H1 (cell line): ENCODE measurements around the gene C8B. TPM values are rescaled to one million over a fixed set of nuclear protein-coding genes. Genes with fewer than 3 reads are reported as not detected.

ENCODE experiments used
- BACH1 ChIP-seq: IDR thresholded peaks from 2 replicates; pipeline ENCODE4 v1.6.1; 2012; ENCODE audit warnings: low read length, improper control_type of control experiment
- EP300 ChIP-seq, 2 experiments: IDR thresholded peaks; 1 replicate in 1 of 2; 2 replicates in 1 of 2; pipeline ENCODE4 v1.6.1; 2011 to 2012; ENCODE audit warnings: low read depth in 2 of 2, low read length in 2 of 2, mild to moderate bottlenecking in 2 of 2, borderline replicate concordance in 1 of 2, inconsistent platforms in 1 of 2, moderate library complexity in 1 of 2
- FOSL1 ChIP-seq: IDR thresholded peaks from 2 replicates; pipeline ENCODE4 v1.6.1; 2011; ENCODE audit warnings: mild to moderate bottlenecking, low read depth, low read length, moderate library complexity; ENCODE audit not compliant: insufficient read depth
- SP4 ChIP-seq: IDR thresholded peaks from 2 replicates; pipeline ENCODE4 v1.6.1; 2012; ENCODE audit warnings: low read length, inconsistent platforms
- SUZ12 ChIP-seq: fragments of 200-600 bp; sonication (generic); IDR thresholded peaks from 2 replicates; pipeline ENCODE4 v1.6.1; 2012; ENCODE audit warnings: mild to moderate bottlenecking, inconsistent platforms, low read length, moderate library complexity, mixed read lengths
- TEAD4 ChIP-seq: IDR thresholded peaks from 2 replicates; pipeline ENCODE4 v1.6.1; 2012; ENCODE audit warnings: low read depth, low read length, inconsistent platforms, mixed read lengths
- polyA plus RNA-seq, 7 experiments: library from polyadenylated mRNA; depleted of rRNA in 3 of 7; stranded (reverse) in 5 of 7; unstranded in 2 of 7; fragments of >200 nt in 5 of 7; fragments of 200-250 nt in 2 of 7; gene quantifications; 1 replicate in 5 of 7; 2 replicates in 1 of 7; 4 replicates in 1 of 7; pipeline versions ENCODE4 v1.2.1 to v1.2.3, GENCODE V29; 2011 to 2013; ENCODE audit warnings: missing spikeins in 2 of 7, mixed read lengths in 2 of 7
- total RNA-seq: library from RNA; stranded (reverse); fragmentation: NEBNext Ultra II Directional; extraction: Animal tissue kit (Norgen Biotek cat#: 25700); gene quantifications from 2 replicates; pipeline ENCODE4 v1.2.1, GENCODE V29; 2021
- TF ChIP-seq, protein P1 (sequence below): fragments of 300-600 bp; sonication (generic); IDR thresholded peaks from 2 replicates; pipeline ENCODE4 v1.7.1; 2012; ENCODE audit warnings: low read length, moderate library complexity, mild to moderate bottlenecking, inconsistent platforms; ENCODE audit not compliant: insufficient replicate concordance
- TF ChIP-seq, protein P2 (sequence below): IDR thresholded peaks from 2 replicates; pipeline ENCODE4 v1.6.1; 2011; ENCODE audit warnings: low read depth, mild to moderate bottlenecking, low read length; ENCODE audit not compliant: insufficient read depth

Gene C8B
- total and polyA plus RNA-seq, 2 of the 8 experiments (the other 6 are each of a cell fraction or from before 2014, with no cell fraction given) = not detected

DNA sequence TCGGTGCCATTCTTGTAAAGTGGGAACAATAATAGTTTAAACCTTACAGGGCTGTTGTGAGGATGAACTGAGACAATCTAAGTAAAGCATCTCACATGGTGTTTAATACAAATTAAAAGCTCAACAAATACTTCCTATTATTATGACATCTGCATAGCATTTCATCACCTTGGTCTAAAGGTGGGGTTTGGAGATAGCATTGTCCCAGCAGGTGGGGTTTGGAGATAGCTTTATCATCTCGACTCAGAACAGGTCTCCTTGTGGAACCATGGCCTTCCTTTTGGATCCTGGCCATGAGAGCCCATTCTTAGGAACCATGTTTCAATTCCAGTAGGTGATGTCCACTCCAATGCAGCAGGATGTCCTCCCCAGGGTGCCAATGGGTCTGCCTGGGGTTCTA, 20.6 kb upstream of the C8B start (continued):
- TF ChIP-seq, protein P1, sequence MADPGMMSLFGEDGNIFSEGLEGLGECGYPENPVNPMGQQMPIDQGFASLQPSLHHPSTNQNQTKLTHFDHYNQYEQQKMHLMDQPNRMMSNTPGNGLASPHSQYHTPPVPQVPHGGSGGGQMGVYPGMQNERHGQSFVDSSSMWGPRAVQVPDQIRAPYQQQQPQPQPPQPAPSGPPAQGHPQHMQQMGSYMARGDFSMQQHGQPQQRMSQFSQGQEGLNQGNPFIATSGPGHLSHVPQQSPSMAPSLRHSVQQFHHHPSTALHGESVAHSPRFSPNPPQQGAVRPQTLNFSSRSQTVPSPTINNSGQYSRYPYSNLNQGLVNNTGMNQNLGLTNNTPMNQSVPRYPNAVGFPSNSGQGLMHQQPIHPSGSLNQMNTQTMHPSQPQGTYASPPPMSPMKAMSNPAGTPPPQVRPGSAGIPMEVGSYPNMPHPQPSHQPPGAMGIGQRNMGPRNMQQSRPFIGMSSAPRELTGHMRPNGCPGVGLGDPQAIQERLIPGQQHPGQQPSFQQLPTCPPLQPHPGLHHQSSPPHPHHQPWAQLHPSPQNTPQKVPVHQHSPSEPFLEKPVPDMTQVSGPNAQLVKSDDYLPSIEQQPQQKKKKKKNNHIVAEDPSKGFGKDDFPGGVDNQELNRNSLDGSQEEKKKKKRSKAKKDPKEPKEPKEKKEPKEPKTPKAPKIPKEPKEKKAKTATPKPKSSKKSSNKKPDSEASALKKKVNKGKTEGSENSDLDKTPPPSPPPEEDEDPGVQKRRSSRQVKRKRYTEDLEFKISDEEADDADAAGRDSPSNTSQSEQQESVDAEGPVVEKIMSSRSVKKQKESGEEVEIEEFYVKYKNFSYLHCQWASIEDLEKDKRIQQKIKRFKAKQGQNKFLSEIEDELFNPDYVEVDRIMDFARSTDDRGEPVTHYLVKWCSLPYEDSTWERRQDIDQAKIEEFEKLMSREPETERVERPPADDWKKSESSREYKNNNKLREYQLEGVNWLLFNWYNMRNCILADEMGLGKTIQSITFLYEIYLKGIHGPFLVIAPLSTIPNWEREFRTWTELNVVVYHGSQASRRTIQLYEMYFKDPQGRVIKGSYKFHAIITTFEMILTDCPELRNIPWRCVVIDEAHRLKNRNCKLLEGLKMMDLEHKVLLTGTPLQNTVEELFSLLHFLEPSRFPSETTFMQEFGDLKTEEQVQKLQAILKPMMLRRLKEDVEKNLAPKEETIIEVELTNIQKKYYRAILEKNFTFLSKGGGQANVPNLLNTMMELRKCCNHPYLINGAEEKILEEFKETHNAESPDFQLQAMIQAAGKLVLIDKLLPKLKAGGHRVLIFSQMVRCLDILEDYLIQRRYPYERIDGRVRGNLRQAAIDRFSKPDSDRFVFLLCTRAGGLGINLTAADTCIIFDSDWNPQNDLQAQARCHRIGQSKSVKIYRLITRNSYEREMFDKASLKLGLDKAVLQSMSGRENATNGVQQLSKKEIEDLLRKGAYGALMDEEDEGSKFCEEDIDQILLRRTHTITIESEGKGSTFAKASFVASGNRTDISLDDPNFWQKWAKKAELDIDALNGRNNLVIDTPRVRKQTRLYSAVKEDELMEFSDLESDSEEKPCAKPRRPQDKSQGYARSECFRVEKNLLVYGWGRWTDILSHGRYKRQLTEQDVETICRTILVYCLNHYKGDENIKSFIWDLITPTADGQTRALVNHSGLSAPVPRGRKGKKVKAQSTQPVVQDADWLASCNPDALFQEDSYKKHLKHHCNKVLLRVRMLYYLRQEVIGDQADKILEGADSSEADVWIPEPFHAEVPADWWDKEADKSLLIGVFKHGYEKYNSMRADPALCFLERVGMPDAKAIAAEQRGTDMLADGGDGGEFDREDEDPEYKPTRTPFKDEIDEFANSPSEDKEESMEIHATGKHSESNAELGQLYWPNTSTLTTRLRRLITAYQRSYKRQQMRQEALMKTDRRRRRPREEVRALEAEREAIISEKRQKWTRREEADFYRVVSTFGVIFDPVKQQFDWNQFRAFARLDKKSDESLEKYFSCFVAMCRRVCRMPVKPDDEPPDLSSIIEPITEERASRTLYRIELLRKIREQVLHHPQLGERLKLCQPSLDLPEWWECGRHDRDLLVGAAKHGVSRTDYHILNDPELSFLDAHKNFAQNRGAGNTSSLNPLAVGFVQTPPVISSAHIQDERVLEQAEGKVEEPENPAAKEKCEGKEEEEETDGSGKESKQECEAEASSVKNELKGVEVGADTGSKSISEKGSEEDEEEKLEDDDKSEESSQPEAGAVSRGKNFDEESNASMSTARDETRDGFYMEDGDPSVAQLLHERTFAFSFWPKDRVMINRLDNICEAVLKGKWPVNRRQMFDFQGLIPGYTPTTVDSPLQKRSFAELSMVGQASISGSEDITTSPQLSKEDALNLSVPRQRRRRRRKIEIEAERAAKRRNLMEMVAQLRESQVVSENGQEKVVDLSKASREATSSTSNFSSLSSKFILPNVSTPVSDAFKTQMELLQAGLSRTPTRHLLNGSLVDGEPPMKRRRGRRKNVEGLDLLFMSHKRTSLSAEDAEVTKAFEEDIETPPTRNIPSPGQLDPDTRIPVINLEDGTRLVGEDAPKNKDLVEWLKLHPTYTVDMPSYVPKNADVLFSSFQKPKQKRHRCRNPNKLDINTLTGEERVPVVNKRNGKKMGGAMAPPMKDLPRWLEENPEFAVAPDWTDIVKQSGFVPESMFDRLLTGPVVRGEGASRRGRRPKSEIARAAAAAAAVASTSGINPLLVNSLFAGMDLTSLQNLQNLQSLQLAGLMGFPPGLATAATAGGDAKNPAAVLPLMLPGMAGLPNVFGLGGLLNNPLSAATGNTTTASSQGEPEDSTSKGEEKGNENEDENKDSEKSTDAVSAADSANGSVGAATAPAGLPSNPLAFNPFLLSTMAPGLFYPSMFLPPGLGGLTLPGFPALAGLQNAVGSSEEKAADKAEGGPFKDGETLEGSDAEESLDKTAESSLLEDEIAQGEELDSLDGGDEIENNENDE = no peak
- TF ChIP-seq FOSL1 (no peak), SUZ12 (no peak), TEAD4 (no peak), SP4 (no peak), EP300 (IDR thresholded peaks at IDR 0.05; ENCODE audit: borderline replicate concordance in 1 of 2, low read depth in 2 of 2, low read length in 2 of 2) (no peak), BACH1 (no peak)
- TF ChIP-seq, protein P2, sequence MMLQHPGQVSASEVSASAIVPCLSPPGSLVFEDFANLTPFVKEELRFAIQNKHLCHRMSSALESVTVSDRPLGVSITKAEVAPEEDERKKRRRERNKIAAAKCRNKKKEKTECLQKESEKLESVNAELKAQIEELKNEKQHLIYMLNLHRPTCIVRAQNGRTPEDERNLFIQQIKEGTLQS = no peak
